HEK293 (cell line): ENCODE measurements around the gene NPHP4.

Source experiments
- CTCF ChIA-PET: fragments of 350-600 bp; formaldehyde crosslinking; extraction: SDS; loops from one replicate; lab custom pipeline; 2021; ENCODE audit warnings: antibody characterized with exemption; lab: Yijun Ruan, JAX
- POLR2A ChIA-PET: fragments of 300-600 bp; formaldehyde crosslinking; extraction: SDS; loops from one replicate; lab custom pipeline; 2020; ENCODE audit warnings: antibody characterized with exemption, inconsistent platforms; lab: Yijun Ruan, JAX
- H3K27ac ChIP-seq: fragments of 200-500 bp; sonication (Bioruptor generic); 2 replicates; pipeline ENCODE4 v1.5.1; 2014; ENCODE audit warnings: low read depth, low read length, control low read depth, inconsistent platforms; ENCODE audit errors: extremely low read depth
- H3K36me3 ChIP-seq, 2 experiments: fragments of 200-500 bp in 1 of 2; sonication (Bioruptor generic) in 1 of 2; 1 replicate in 1 of 2; 2 replicates in 1 of 2; pipeline ENCODE4 v1.5.1; 2014 to 2017; ENCODE audit warnings: inconsistent platforms in 2 of 2, low read length in 2 of 2; ENCODE audit not compliant: control insufficient read depth in 2 of 2, insufficient read depth in 1 of 2
- H3K4me1 ChIP-seq: fragments of 200-500 bp; sonication (Bioruptor generic); 2 replicates; pipeline ENCODE4 v1.5.1; 2014; ENCODE audit warnings: mild to moderate bottlenecking, low read length, inconsistent platforms; ENCODE audit not compliant: control insufficient read depth, insufficient read depth
- H3K4me3 ChIP-seq: 2 replicates; pipeline ENCODE4 v1.5.1; 2011; ENCODE audit warnings: low read depth, mild to moderate bottlenecking, control low read depth, low read length, moderate library complexity
- H3K9me3 ChIP-seq: fragments of 200-500 bp; sonication (Bioruptor generic); 2 replicates; pipeline ENCODE4 v1.5.1; 2014; ENCODE audit warnings: low read depth, low read length, inconsistent platforms; ENCODE audit not compliant: control insufficient read depth, insufficient read depth
- CTCF ChIP-seq: fragments of 450-650 bp; formaldehyde crosslinking; IDR thresholded peaks from 2 replicates; pipeline ENCODE4 v1.5.1; 2016; ENCODE audit warnings: missing biosample characterization, missing genetic modification characterization
- HOXA7 ChIP-seq: sonication (generic); formaldehyde crosslinking; IDR thresholded peaks from 2 replicates; pipeline ENCODE4 v1.8.1; 2022; ENCODE audit warnings: missing genetic modification reagents, borderline replicate concordance
- PRDM10 ChIP-seq: fragments of 450-650 bp; formaldehyde crosslinking; IDR thresholded peaks from 2 replicates; pipeline ENCODE4 v1.5.1; 2016; ENCODE audit warnings: missing biosample characterization, missing genetic modification characterization
- SCRT1 ChIP-seq: fragments of 450-650 bp; formaldehyde crosslinking; IDR thresholded peaks from 2 replicates; pipeline ENCODE4 v1.5.1; 2016; ENCODE audit warnings: missing biosample characterization, missing genetic modification characterization, borderline replicate concordance
- TSHZ1 ChIP-seq: fragments of 450-650 bp; formaldehyde crosslinking; IDR thresholded peaks from 2 replicates; pipeline ENCODE4 v1.5.1; 2016; ENCODE audit warnings: missing biosample characterization, missing genetic modification characterization, borderline replicate concordance
- ZBTB20 ChIP-seq: fragments of 450-650 bp; formaldehyde crosslinking; IDR thresholded peaks from 2 replicates; pipeline ENCODE4 v1.5.1; 2016; ENCODE audit warnings: missing biosample characterization, missing genetic modification characterization
- ZBTB26 ChIP-seq: fragments of 450-650 bp; formaldehyde crosslinking; optimal IDR thresholded peaks from 2 replicates; pipeline ENCODE3; 2016; ENCODE audit warnings: missing biosample characterization, mild to moderate bottlenecking, missing genetic modification characterization
- ZNF155 ChIP-seq: fragments of 450-650 bp; formaldehyde crosslinking; IDR thresholded peaks from 2 replicates; pipeline ENCODE4 v1.5.1; 2016; ENCODE audit warnings: missing biosample characterization, missing genetic modification characterization
- ZNF266 ChIP-seq: fragments of 450-650 bp; formaldehyde crosslinking; IDR thresholded peaks from 2 replicates; pipeline ENCODE4 v1.5.1; 2016; ENCODE audit warnings: missing biosample characterization, missing genetic modification characterization, low read depth
- ZNF341 ChIP-seq: fragments of 450-650 bp; formaldehyde crosslinking; IDR thresholded peaks from 2 replicates; pipeline ENCODE4; 2016; ENCODE audit warnings: low read depth, missing biosample characterization, missing genetic modification characterization
- ZNF354C ChIP-seq: fragments of 450-650 bp; formaldehyde crosslinking; IDR thresholded peaks from 2 replicates; pipeline ENCODE4 v1.5.1; 2016; ENCODE audit warnings: missing biosample characterization, missing genetic modification characterization, low read depth, borderline replicate concordance
- ZNF394 ChIP-seq: fragments of 450-650 bp; formaldehyde crosslinking; IDR thresholded peaks from 2 replicates; pipeline ENCODE4 v1.5.1; 2016; ENCODE audit warnings: missing biosample characterization, missing genetic modification characterization, mild to moderate bottlenecking, moderate library complexity, borderline replicate concordance
- ZNF426 ChIP-seq: fragments of 450-650 bp; formaldehyde crosslinking; IDR thresholded peaks from 2 replicates; pipeline ENCODE4 v1.5.1; 2017; ENCODE audit warnings: missing biosample characterization, missing genetic modification characterization, mild to moderate bottlenecking, inconsistent platforms, moderate library complexity
- ZNF473 ChIP-seq: fragments of 450-650 bp; formaldehyde crosslinking; IDR thresholded peaks from 2 replicates; pipeline ENCODE4 v1.5.1; 2017; ENCODE audit warnings: missing biosample characterization, missing genetic modification characterization
- ZNF513 ChIP-seq: fragments of 450-650 bp; IDR thresholded peaks from 2 replicates; pipeline ENCODE4 v1.5.1; 2018; ENCODE audit warnings: missing biosample characterization, missing genetic modification characterization
- ZNF561 ChIP-seq: fragments of 450-650 bp; IDR thresholded peaks from 2 replicates; pipeline ENCODE4 v1.5.1; 2018; ENCODE audit warnings: missing biosample characterization, missing genetic modification characterization, borderline replicate concordance
- ZNF654 ChIP-seq: fragments of 450-650 bp; formaldehyde crosslinking; IDR thresholded peaks from 2 replicates; pipeline ENCODE4 v1.5.1; 2016; ENCODE audit warnings: low read depth, missing biosample characterization, missing genetic modification characterization
- ZNF664 ChIP-seq: fragments of 450-650 bp; formaldehyde crosslinking; IDR thresholded peaks from 2 replicates; pipeline ENCODE4 v1.5.1; 2016; ENCODE audit warnings: missing biosample characterization, missing genetic modification characterization
- ZNF707 ChIP-seq: fragments of 450-650 bp; formaldehyde crosslinking; IDR thresholded peaks from 2 replicates; pipeline ENCODE4 v1.5.1; 2016; ENCODE audit warnings: missing biosample characterization, missing genetic modification characterization
- ZXDB ChIP-seq: fragments of 450-650 bp; formaldehyde crosslinking; IDR thresholded peaks from 2 replicates; pipeline ENCODE4 v1.5.1; 2016; ENCODE audit warnings: missing biosample characterization, missing genetic modification characterization

Gene NPHP4

GRCh38 chr1:5916572-5917280 is 75.5 kb downstream of the NPHP4 start:
- H3K9me3 ChIP-seq, result no peaks in the 10 kb centered on the region
- no peak for TF ChIP-seq ZNF266 (tag by site-specific recombination)
- no peak for TF ChIP-seq ZNF664 (tag by site-specific recombination)
- no peak for TF ChIP-seq ZNF561 (tag by site-specific recombination)
- no peak for TF ChIP-seq ZNF473
- no peak for TF ChIP-seq ZNF394 (tag by site-specific recombination)
- TF ChIP-seq ZNF707 (tag by site-specific recombination), result no peak
- TF ChIP-seq TSHZ1 (tag by site-specific recombination), result no peak
- no peak for TF ChIP-seq ZBTB26 (tag by site-specific recombination)
- TF ChIP-seq ZNF155, result no peak
- no peak for TF ChIP-seq ZBTB20 (tag by site-specific recombination)
- TF ChIP-seq ZNF513 (tag by site-specific recombination), result no peak
- TF ChIP-seq SCRT1 (tag by site-specific recombination), result no peak
- TF ChIP-seq ZXDB (tag by site-specific recombination), result no peak
- no peak overlapping the region for H3K4me3 ChIP-seq
- CTCF ChIA-PET, result interaction anchor here (0.7 to 1.6 kb wide), 4 partner anchors 9 to 11 kb away, joined by 3 to 11 read pairs (median 3); no protein-coding TSS in a partner anchor
- no peaks in the 10 kb centered on the region for H3K4me1 ChIP-seq
- H3K36me3 ChIP-seq, result no peaks in the 10 kb centered on the region
- POLR2A ChIA-PET, result interaction anchor here (0.7 kb wide), 1 partner anchor 119 kb away, joined by 3 read pairs; no protein-coding TSS in a partner anchor
- no peak overlapping the region for H3K27ac ChIP-seq

- no peak overlapping the region for H3K4me3 ChIP-seq
- ChIA-PET POLR2A (no interaction called here), CTCF (interaction anchor here (0.7 to 1.6 kb wide), 7 partner anchors 9 to 1487 kb away, joined by 3 to 11 read pairs (median 3); no protein-coding TSS in a partner anchor)
- no peaks in the 10 kb centered on the region for H3K9me3 ChIP-seq
- H3K4me1 ChIP-seq, result no peaks in the 10 kb centered on the region
- TF ChIP-seq PRDM10 (tag by site-specific recombination), result peak; percentile 59
- TF ChIP-seq ZNF341 (tag by site-specific recombination), result 0 out of 2 replicates have a peak, but pooled peaks have one; percentile 20
- TF ChIP-seq ZNF426 (tag by site-specific recombination), result no peak
- TF ChIP-seq ZNF354C (tag by site-specific recombination), result no peak
- TF ChIP-seq CTCF, result peak; percentile 38; the same call in 1 of the 2 replicates
- peak; percentile 62 for TF ChIP-seq ZNF654 (tag by site-specific recombination)
- no peak for TF ChIP-seq HOXA7 (CRISPR knock-in tag)
- no peak overlapping the region for H3K27ac ChIP-seq
- no peaks in the 10 kb centered on the region for H3K36me3 ChIP-seq
Measured at GRCh38 chr1:5915587-5916571, 76.3 kb downstream of the NPHP4 start.
